Lower lobe of right lung (tissue), 2 donors: ENCODE measurements around the gene TMEM117. TPM values are rescaled to one million over a fixed set of nuclear protein-coding genes. Genes with fewer than 3 reads are reported as not detected.

ENCODE experiments used
- ATAC-seq, 2 donors: fragments of 200-7000 bp; cut with Tn5 transposase; one replicate each; pipeline ENCODE4 v1.9.1; 2020 to 2022; ENCODE audit warnings: mild to moderate bottlenecking in 2 of 2, moderate library complexity in 2 of 2
- DNase-seq: peaks from one replicate; pipeline ENCODE4 v3.0.0-alpha.2; 2020
- H3K27ac ChIP-seq: fragments of 200-600 bp; one replicate; pipeline ENCODE4 v1.8.0; 2022
- H3K27me3 ChIP-seq: fragments of 200-600 bp; one replicate; pipeline ENCODE4 v1.8.0; 2022; ENCODE audit warnings: low read depth
- H3K36me3 ChIP-seq: fragments of 200-600 bp; one replicate; pipeline ENCODE4 v1.8.0; 2022; ENCODE audit warnings: mild to moderate bottlenecking
- H3K4me1 ChIP-seq: fragments of 200-600 bp; one replicate; pipeline ENCODE4 v1.8.0; 2022
- H3K4me3 ChIP-seq: fragments of 200-600 bp; one replicate; pipeline ENCODE4 v1.8.0; 2022; ENCODE audit warnings: mild to moderate bottlenecking
- H3K9me3 ChIP-seq: fragments of 200-600 bp; one replicate; pipeline ENCODE4 v1.8.0; 2022
- CTCF ChIP-seq: fragments of 200-600 bp; IDR thresholded peaks from one replicate; pipeline ENCODE4 v1.8.0; 2022; ENCODE audit warnings: antibody characterized with exemption, mild to moderate bottlenecking
- intact Hi-C: fragments of 100-400 bp; cut with DNase I; formaldehyde crosslinking; loops from one replicate; pipeline ENCODE4 v1.11.0; 2022
- total RNA-seq: library from RNA; stranded (reverse); fragmentation: NEBNext Ultra II Directional; extraction: Animal tissue kit (Norgen Biotek cat#: 25700); gene quantifications from one replicate; pipeline ENCODE4 v1.2.1, GENCODE V29; 2021
- donor health status: DM: no; HTN: yes; CAD: no; lungs with severe emphysema.

TMEM117 gene
- total RNA-seq, 1 donor from 2014 or later = 4.5 TPM

GRCh38 chr12:44436756-44437155 is 600.9 kb downstream of the TMEM117 start:
- TF ChIP-seq CTCF = no peak
- no peaks in the 10 kb centered on the region for H3K4me1 ChIP-seq
- H3K9me3 ChIP-seq = no peaks in the 10 kb centered on the region
- no peaks in the 10 kb centered on the region for H3K27me3 ChIP-seq
- intact Hi-C loops = no loop called here
- no peak for ATAC-seq
- H3K36me3 ChIP-seq = no peaks in the 10 kb centered on the region
- no peak overlapping the region for H3K27ac ChIP-seq
- H3K4me3 ChIP-seq = no peak overlapping the region
- no peak for DNase-seq

Other genes starting within 250 kb of the TMEM117 start
- 11.6 TPM for gene PUS7L, start 77.3 kb upstream of the TMEM117 start, total RNA-seq
- 23.2 TPM for gene IRAK4, start 77.1 kb upstream of the TMEM117 start, total RNA-seq
- gene TWF1, start 29.8 kb upstream of the TMEM117 start, total RNA-seq = 60.6 TPM